IMR-90 (cell line): ENCODE data around the gene DSCAM. TPM values are rescaled to one million over a fixed set of nuclear protein-coding genes. Genes with fewer than 3 reads are reported as not detected.

Experiments
- ATAC-seq: fragments of 200-7000 bp; cut with Tn5 transposase; 2 replicates; pipeline ENCODE4 v1.9.1; 2020; ENCODE audit warnings: low read depth, mild to moderate bottlenecking, moderate library complexity
- BruUV-seq: library from RNA; stranded (reverse); fragments of 400-500 nt; replicated peaks from 2 replicates; lab custom pipeline; 2021; lab: Mats Ljungman, UMichigan
- CTCF ChIA-PET: fragments of 300-600 bp; formaldehyde crosslinking; extraction: SDS; loops from one replicate; lab custom pipeline; 2021; ENCODE audit warnings: antibody characterized with exemption; lab: Yijun Ruan, JAX
- POLR2A ChIA-PET: fragments of 300-600 bp; sonication (Branson Sonifier 250); formaldehyde crosslinking; loops from one replicate; lab custom pipeline; 2022; ENCODE audit warnings: antibody characterized with exemption; ENCODE audit not compliant: unreplicated experiment; lab: Charles Lee
- DNase-seq: peaks from one replicate; pipeline ENCODE4 v3.0.0; 2013
- H2AFZ ChIP-seq: replicated peaks from 2 replicates; pipeline ENCODE3; 2013; ENCODE audit warnings: low read length, mild to moderate bottlenecking; ENCODE audit not compliant: poor library complexity
- H2AK5ac ChIP-seq: 2 replicates; pipeline ENCODE4 v1.6.1; 2013; ENCODE audit warnings: low read depth, low read length, inconsistent platforms
- H2AK9ac ChIP-seq: replicated peaks from 2 replicates; pipeline ENCODE3; 2013; ENCODE audit warnings: mild to moderate bottlenecking, low read depth, low read length, moderate library complexity; ENCODE audit not compliant: poor library complexity
- H2BK120ac ChIP-seq: 2 replicates; pipeline ENCODE4 v1.6.1; 2013; ENCODE audit warnings: low read depth, low read length, inconsistent platforms
- H2BK15ac ChIP-seq: 3 replicates; pipeline ENCODE4 v1.6.1; 2013; ENCODE audit warnings: low read depth, low read length, inconsistent platforms
- H2BK20ac ChIP-seq: 2 replicates; pipeline ENCODE4 v1.6.1; 2013; ENCODE audit warnings: low read depth, mild to moderate bottlenecking, inconsistent platforms, low read length, moderate library complexity
- H2BK5ac ChIP-seq: 2 replicates; pipeline ENCODE4 v1.6.1; 2013; ENCODE audit warnings: mild to moderate bottlenecking, low read depth, low read length, inconsistent platforms; ENCODE audit not compliant: poor library complexity, severe bottlenecking
- H3K14ac ChIP-seq: replicated peaks from 2 replicates; pipeline ENCODE4 v1.6.1; 2013; ENCODE audit warnings: low read depth, low read length, inconsistent platforms
- H3K18ac ChIP-seq: 2 replicates; pipeline ENCODE4 v1.6.1; 2013; ENCODE audit warnings: low read depth, low read length, control low read depth
- H3K23ac ChIP-seq: 2 replicates; pipeline ENCODE4 v1.6.1; 2013; ENCODE audit warnings: low read depth, low read length, inconsistent platforms
- H3K27ac ChIP-seq: 2 replicates; pipeline ENCODE4 v1.5.1; 2013; ENCODE audit warnings: mild to moderate bottlenecking, control low read depth, low read length; ENCODE audit not compliant: insufficient read depth
- H3K27me3 ChIP-seq: 2 replicates; pipeline ENCODE4 v1.6.1; 2013; ENCODE audit warnings: low read length; ENCODE audit not compliant: control insufficient read depth, insufficient read depth
- H3K36me3 ChIP-seq: 2 replicates; pipeline ENCODE4 v1.6.1; 2013; ENCODE audit warnings: low read length, mixed read lengths; ENCODE audit not compliant: control insufficient read depth, insufficient read depth
- H3K4ac ChIP-seq: 2 replicates; pipeline ENCODE4 v1.6.1; 2013; ENCODE audit warnings: low read depth, low read length, inconsistent platforms
- H3K4me1 ChIP-seq: 2 replicates; pipeline ENCODE4 v1.6.1; 2013; ENCODE audit warnings: low read length, mixed read lengths; ENCODE audit not compliant: control insufficient read depth, insufficient read depth
- H3K4me2 ChIP-seq: 2 replicates; pipeline ENCODE4 v1.6.1; 2013; ENCODE audit warnings: low read depth, mild to moderate bottlenecking, control low read depth, low read length, moderate library complexity
- H3K4me3 ChIP-seq: 2 replicates; pipeline ENCODE4 v1.5.1; 2013; ENCODE audit warnings: low read depth, mild to moderate bottlenecking, control low read depth, low read length, moderate library complexity; ENCODE audit not compliant: insufficient read depth
- H3K56ac ChIP-seq: 2 replicates; pipeline ENCODE4 v1.6.1; 2013; ENCODE audit warnings: low read length, inconsistent platforms; ENCODE audit not compliant: insufficient read depth; ENCODE audit errors: extremely low read depth
- H3K79me1 ChIP-seq, 2 experiments: 2 replicates each; pipeline ENCODE4 v1.6.1; 2013; ENCODE audit warnings: low read length in 2 of 2, inconsistent platforms in 1 of 2, low read depth in 1 of 2
- H3K9ac ChIP-seq: 2 replicates; pipeline ENCODE4 v1.6.1; 2013; ENCODE audit warnings: low read depth, low read length, control low read depth
- H3K9me1 ChIP-seq: 2 replicates; pipeline ENCODE4 v1.6.1; 2013; ENCODE audit warnings: low read length, inconsistent platforms; ENCODE audit not compliant: insufficient read depth
- H3K9me3 ChIP-seq: 2 replicates; pipeline ENCODE4 v1.6.1; 2013; ENCODE audit warnings: low read length; ENCODE audit not compliant: control insufficient read depth, insufficient read depth
- H4K20me1 ChIP-seq: 2 replicates; pipeline ENCODE4 v1.6.1; 2013; ENCODE audit warnings: low read length, inconsistent platforms; ENCODE audit not compliant: insufficient read depth
- H4K5ac ChIP-seq: 2 replicates; pipeline ENCODE4 v1.6.1; 2013; ENCODE audit warnings: mild to moderate bottlenecking, low read depth, low read length, control low read depth
- H4K8ac ChIP-seq, 2 experiments: 2 replicates each; pipeline ENCODE4 v1.6.1; 2013; ENCODE audit warnings: low read depth in 2 of 2, low read length in 2 of 2, control low read depth in 1 of 2, inconsistent platforms in 1 of 2
- H4K91ac ChIP-seq: 2 replicates; pipeline ENCODE4 v1.6.1; 2013; ENCODE audit warnings: low read depth, low read length, inconsistent platforms; ENCODE audit not compliant: insufficient read depth
- MAFK ChIP-seq: IDR thresholded peaks from 2 replicates; pipeline ENCODE4 v1.6.1; 2012; ENCODE audit warnings: low read depth, low read length, improper control_type of control experiment
- WGBS, 2 experiments: methylation state at CpG; one replicate each; pipeline versions ENCODE4 v1.1.5 to v1.1.7; 2013; ENCODE audit warnings: missing lambda C conversion rate in 2 of 2; ENCODE audit not compliant: insufficient read length in 1 of 2; ENCODE audit errors: extremely low coverage in 2 of 2; 5-methylcytosine and 5-hydroxymethylcytosine counted together
- dilution Hi-C: fragments of 300-500 bp; cut with HindIII; formaldehyde crosslinking; loops from one replicate; pipeline ENCODE4 v1.14.3; 2018; ENCODE audit warnings: low sequenced_read_pairs; ENCODE audit not compliant: unreplicated experiment
- in situ Hi-C: fragments of 300-500 bp; cut with MboI; formaldehyde crosslinking; loops from 3 replicates; pipeline ENCODE4 v1.14.3; 2019; ENCODE audit warnings: low sequenced_read_pairs, inconsistent platforms, mixed read lengths
- intact Hi-C: fragments of 100-400 bp; cut with micrococcal nuclease; formaldehyde crosslinking; loops from 2 replicates; pipeline ENCODE4 v1.10.0; 2022
- polyA plus RNA-seq, 3 experiments: library from polyadenylated mRNA; depleted of rRNA; stranded (reverse); fragments of >200 nt; gene quantifications; 2 replicates each; pipeline ENCODE4 v1.2.3, GENCODE V29; 2012; ENCODE audit warnings: low replicate concordance in 1 of 3
- total RNA-seq: library from RNA; depleted of rRNA; stranded (reverse); fragments of >200 nt; gene quantifications from 2 replicates; pipeline ENCODE4 v1.2.3, GENCODE V29; 2012

The DSCAM gene
- total and polyA plus RNA-seq, 2 of the 4 experiments (the other 2 are of a cell fraction): under 0.01 to 0.02 TPM

GRCh38 chr21:40015818-40016217 is 831.1 kb downstream of the DSCAM start:
- intact Hi-C loops (no loop called here), in situ Hi-C loops (no loop called here), dilution Hi-C loops (no loop called here)
- CTCF ChIA-PET: no interaction called here
- Histone ChIP-seq H2BK20ac (no peak overlapping the region), H3K9me3 (peaks cover 40% of the 10 kb centered on the region), H2AK5ac (no peak overlapping the region), H3K18ac (no peak overlapping the region), H2BK5ac (no peak overlapping the region), H3K79me1 (no peaks in the 10 kb centered on the region), H3K4me1 (no peaks in the 10 kb centered on the region), H4K5ac (no peak overlapping the region), H4K20me1 (no peaks in the 10 kb centered on the region), H4K91ac (no peak overlapping the region), H3K4ac (no peak overlapping the region), H3K56ac (no peak overlapping the region), H3K4me2 (no peak overlapping the region), H2AK9ac (no peak overlapping the region), H3K27me3 (no peaks in the 10 kb centered on the region), H2BK120ac (no peak overlapping the region), H3K23ac (no peak overlapping the region), H3K9me1 (no peaks in the 10 kb centered on the region), H3K14ac (no peak overlapping the region), H3K9ac (no peak overlapping the region), H2AFZ (no peak overlapping the region), H3K4me3 (no peak overlapping the region), H4K8ac (no peak overlapping the region), H3K36me3 (no peaks in the 10 kb centered on the region), H2BK15ac (no peak overlapping the region), H3K27ac (no peak overlapping the region)
- 16% methylated on average over 3 of the region's 3 CpGs; no CpG with 5 or more reads in 1 of the 2 experiments for WGBS, 2 experiments
- BruUV-seq: no TSS peak
- ATAC-seq (no peak), DNase-seq (no peak)
- TF ChIP-seq MAFK: no peak
- POLR2A ChIA-PET: no interaction called here
